T1000 (cell line): ENCODE measurements around the gene SELL.
"Not testable (repeated sequence)": the region's sequence is repeated elsewhere in the genome, so short reads cannot be mapped to it uniquely, and the experiment has no call there.

ENCODE experiments used
- DNase-seq: peaks from one replicate; lab custom pipeline; 2025; ENCODE audit warnings: mixed read lengths; lab: John Stamatoyannopoulos, UW

The SELL gene

GRCh38 chr1:169667699-169668596 lies 43.5 kb downstream of the SELL start:
- not testable (repeated sequence) for DNase-seq

- DNase-seq, result not testable (repeated sequence)
Measured at GRCh38 chr1:169667227-169667639, 44.2 kb downstream of the SELL start.

- not testable (repeated sequence) for DNase-seq
Measured at GRCh38 chr1:169662680-169663079, 48.7 kb downstream of the SELL start.

GRCh38 chr1:169661066-169661465 lies 50.4 kb downstream of the SELL start:
- DNase-seq, result not testable (repeated sequence)

- not testable (repeated sequence) for DNase-seq
Measured at GRCh38 chr1:169658777-169659176, 52.6 kb downstream of the SELL start.

- no peak for DNase-seq
Measured at GRCh38 chr1:169653873-169654272, 57.5 kb downstream of the SELL start.

- no peak for DNase-seq
Measured at GRCh38 chr1:169651035-169651434, 60.4 kb downstream of the SELL start.

GRCh38 chr1:169650551-169650950 lies 60.9 kb downstream of the SELL start:
- DNase-seq, result no peak

- DNase-seq, result no peak
Measured at GRCh38 chr1:169648709-169649108, 62.7 kb downstream of the SELL start.

GRCh38 chr1:169648187-169648586 lies 63.2 kb downstream of the SELL start:
- DNase-seq, result no peak

- no peak for DNase-seq
Measured at GRCh38 chr1:169647512-169647911, 63.9 kb downstream of the SELL start.

GRCh38 chr1:169644297-169644696 lies 67.1 kb downstream of the SELL start:
- no peak for DNase-seq
